HUES6 (cell line): Measurements from ENCODE around the gene ZRANB3.

Source experiments
- H3K27ac ChIP-seq: 2 replicates; pipeline ENCODE4 v1.7.0; 2013; ENCODE audit warnings: low read depth, mild to moderate bottlenecking, low read length, inconsistent platforms
- H3K27me3 ChIP-seq: 2 replicates; pipeline ENCODE4 v1.6.1; 2013; ENCODE audit warnings: low read length; ENCODE audit not compliant: control insufficient read depth, insufficient read depth
- H3K36me3 ChIP-seq: 2 replicates; pipeline ENCODE4 v1.6.1; 2013; ENCODE audit warnings: low read length; ENCODE audit not compliant: control insufficient read depth, insufficient read depth
- H3K4me1 ChIP-seq: 2 replicates; pipeline ENCODE4 v1.6.1; 2013; ENCODE audit warnings: low read length; ENCODE audit not compliant: control insufficient read depth, insufficient read depth
- H3K4me3 ChIP-seq: 2 replicates; pipeline ENCODE4 v1.5.1; 2013; ENCODE audit warnings: low read depth, low read length
- H3K9ac ChIP-seq: one replicate; pipeline ENCODE4 v1.6.1; 2013; ENCODE audit warnings: mild to moderate bottlenecking, low read length
- H3K9me3 ChIP-seq: 2 replicates; pipeline ENCODE4 v1.6.1; 2013; ENCODE audit warnings: low read depth, low read length; ENCODE audit not compliant: control insufficient read depth, insufficient read depth

The ZRANB3 gene

DNA sequence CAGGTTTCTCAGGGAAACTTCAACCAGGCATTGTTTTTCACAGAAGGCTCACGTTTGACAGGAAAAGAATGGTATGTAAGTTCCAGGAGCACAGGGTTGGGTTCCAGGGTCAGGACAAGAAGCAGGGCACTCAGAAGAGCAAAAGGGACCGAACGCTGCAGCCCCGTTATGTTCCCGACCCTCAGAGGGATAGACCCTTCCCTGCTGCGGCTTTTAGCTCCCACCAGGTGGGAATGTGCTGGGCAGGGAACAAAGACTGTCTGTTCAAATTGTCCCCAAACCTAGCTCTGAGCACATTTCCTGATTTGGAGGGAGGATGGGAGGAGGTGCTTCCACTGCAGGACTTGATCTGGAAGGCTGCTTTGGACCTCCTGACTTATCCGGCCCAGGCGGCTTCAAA is 348.8 kb downstream of the ZRANB3 start:
- H3K9me3 ChIP-seq, result peaks cover 5% of the 10 kb centered on the region; the same call in 1 of the 2 replicates
- H3K36me3 ChIP-seq, result no peaks in the 10 kb centered on the region; the same call in 1 of the 2 replicates
- no peak overlapping the region for H3K27ac ChIP-seq
- no peak overlapping the region for H3K9ac ChIP-seq
- no peaks in the 10 kb centered on the region for H3K4me1 ChIP-seq
- no peaks in the 10 kb centered on the region for H3K27me3 ChIP-seq
- no peak overlapping the region for H3K4me3 ChIP-seq

DNA sequence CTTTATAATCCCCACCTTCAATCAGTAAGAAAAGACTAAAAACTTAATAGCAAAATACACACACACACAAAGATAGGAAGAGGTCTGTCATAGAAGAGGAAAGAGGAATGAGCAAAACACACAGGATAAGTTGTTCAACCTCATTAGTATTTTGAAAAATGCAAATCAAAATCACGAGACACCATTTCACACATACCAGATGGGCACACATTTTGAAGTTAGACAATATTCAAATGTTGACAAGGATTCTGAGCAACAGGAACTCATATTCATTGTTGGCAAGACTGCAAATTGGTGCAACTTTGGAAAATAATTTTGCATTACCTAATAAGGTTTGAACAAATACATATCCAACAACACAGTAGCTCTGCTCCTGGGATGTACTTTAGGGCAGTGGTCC is 351.3 kb downstream of the ZRANB3 start:
- Histone ChIP-seq H3K9me3 (peaks cover 14% of the 10 kb centered on the region; the same call in 1 of the 2 replicates), H3K9ac (no peak overlapping the region), H3K27ac (no peak overlapping the region), H3K4me3 (no peak overlapping the region), H3K27me3 (no peaks in the 10 kb centered on the region), H3K36me3 (peaks cover 7% of the 10 kb centered on the region; the same call in 1 of the 2 replicates), H3K4me1 (no peaks in the 10 kb centered on the region)

DNA sequence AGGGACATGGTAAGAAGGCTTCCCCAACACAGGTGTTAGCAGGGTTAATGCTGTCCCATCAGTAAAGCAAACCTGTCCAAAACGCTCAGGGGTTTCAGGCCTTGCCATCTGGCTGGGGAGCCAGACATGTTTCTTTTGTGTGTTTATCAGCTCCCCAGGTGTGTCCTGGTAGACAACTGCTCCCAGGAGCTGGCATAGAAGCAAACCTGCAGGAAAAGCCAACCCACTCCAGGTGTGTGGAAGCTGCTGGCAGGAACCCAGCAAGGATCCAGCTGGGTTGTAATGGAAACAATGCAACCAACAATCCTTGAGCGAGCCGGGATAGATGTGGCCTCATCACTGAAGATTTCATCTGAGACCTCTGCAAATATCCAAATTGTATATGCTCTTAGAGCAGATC is 355.8 kb downstream of the ZRANB3 start:
- peaks cover 14% of the 10 kb centered on the region; the same call in 1 of the 2 replicates for H3K9me3 ChIP-seq
- no peaks in the 10 kb centered on the region for H3K27me3 ChIP-seq
- no peak overlapping the region for H3K27ac ChIP-seq
- no peaks in the 10 kb centered on the region for H3K4me1 ChIP-seq
- no peak overlapping the region for H3K4me3 ChIP-seq
- H3K9ac ChIP-seq, result no peak overlapping the region
- H3K36me3 ChIP-seq, result peaks cover 18% of the 10 kb centered on the region

DNA sequence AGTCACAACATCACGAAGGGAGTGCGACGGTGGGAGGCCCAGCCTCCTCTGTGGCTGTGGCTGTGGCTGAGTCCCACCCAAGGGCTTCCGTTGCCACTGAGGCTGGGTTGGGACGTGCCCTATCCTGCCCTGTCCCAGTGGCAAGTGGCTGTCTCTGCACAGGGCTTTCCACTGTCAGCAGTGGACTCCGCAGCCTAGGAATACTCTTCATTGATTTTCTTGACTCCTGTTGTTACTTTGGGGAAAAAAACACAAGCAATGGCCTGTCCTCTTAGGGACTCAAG is 356.3 kb downstream of the ZRANB3 start:
- no peak overlapping the region for H3K27ac ChIP-seq

DNA sequence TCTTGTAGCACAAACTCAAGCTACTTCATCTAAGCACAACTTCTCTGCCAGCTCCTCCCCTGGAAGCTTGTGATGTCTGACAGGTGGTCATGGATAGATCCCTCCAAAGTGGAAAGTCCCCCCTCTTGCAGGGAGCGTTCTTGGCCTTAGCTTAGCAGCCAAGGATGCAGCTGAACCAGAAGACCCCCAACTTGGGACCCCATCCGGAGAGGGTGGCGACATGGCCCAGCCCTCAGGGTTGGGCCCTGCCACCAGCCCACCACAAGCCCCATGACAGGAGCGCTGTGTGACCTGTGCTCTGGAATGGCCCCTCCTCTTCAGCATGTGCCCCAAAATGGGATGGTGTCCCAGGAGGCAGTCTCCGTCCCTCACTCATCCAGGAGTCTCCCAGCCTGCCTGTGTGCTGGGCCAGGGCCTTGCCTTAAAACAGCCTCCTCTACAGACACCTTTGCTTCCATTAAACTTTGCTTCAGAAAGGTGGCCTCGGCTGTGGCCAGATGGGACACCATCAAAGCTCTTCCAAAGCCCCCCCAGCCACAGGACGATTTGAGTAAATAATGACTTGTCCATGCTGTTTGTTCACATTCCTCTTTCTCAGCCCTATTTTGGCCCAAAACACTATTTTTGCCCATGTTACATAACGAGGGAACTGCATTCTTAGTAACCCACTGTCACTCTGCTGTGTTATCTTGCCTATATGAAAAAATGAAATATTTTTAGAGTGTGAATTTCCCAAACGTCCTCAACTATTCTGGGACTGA is 356.8 kb downstream of the ZRANB3 start:
- Histone ChIP-seq H3K9ac (no peak overlapping the region), H3K27me3 (no peaks in the 10 kb centered on the region), H3K36me3 (peaks cover 26% of the 10 kb centered on the region), H3K9me3 (peaks cover 14% of the 10 kb centered on the region; the same call in 1 of the 2 replicates), H3K4me3 (no peak overlapping the region), H3K4me1 (no peaks in the 10 kb centered on the region), H3K27ac (no peak overlapping the region)

More for the DNA sequence above, 356.3 kb downstream of the ZRANB3 start:
- Histone ChIP-seq H3K4me3 (no peak overlapping the region), H3K36me3 (peaks cover 21% of the 10 kb centered on the region), H3K9me3 (peaks cover 14% of the 10 kb centered on the region; the same call in 1 of the 2 replicates), H3K27me3 (no peaks in the 10 kb centered on the region), H3K4me1 (no peaks in the 10 kb centered on the region), H3K9ac (no peak overlapping the region)

DNA sequence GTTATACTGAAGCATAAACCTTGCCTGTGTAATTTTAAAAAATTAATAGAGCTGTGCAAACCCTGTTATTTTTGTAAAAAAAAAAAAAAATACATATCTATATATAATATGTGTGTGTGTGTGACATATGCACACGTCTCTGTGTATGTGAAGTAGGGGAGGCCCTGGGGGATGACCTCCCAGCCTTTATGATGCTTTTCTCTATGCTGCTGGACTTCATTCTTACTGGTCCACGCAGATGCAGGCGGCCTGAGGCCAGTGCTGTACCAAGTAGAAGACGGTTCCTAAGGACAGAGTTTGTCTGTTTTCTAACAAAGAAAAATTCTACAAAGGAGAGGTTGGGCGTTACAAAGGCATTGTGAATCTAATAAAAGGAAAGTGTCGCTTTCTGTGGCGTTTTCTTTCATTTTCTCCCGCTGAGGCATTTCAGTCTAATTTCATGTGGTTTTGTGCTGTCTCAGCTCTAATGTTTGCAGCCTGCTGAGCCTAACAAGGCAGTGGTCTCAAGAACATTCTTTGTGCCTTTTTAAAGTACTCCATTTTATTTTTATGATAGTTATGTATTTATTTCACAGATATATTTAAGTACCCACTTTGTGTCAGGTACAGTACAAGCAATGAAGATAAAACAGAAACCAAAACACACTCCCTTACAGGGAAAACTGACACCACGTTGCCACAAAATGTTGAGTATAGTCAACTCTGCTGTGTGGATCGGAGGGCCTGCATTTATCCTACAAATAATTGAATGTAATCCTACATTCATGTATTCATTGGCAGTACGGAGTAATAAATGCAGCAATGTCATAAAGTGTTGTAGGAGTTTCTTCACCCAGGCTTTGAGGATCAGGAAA is 360.9 kb downstream of the ZRANB3 start:
- Histone ChIP-seq H3K9me3 (no peaks in the 10 kb centered on the region), H3K27me3 (no peaks in the 10 kb centered on the region), H3K36me3 (peaks cover 45% of the 10 kb centered on the region), H3K4me1 (no peaks in the 10 kb centered on the region), H3K4me3 (no peak overlapping the region), H3K9ac (no peak overlapping the region), H3K27ac (no peak overlapping the region)

DNA sequence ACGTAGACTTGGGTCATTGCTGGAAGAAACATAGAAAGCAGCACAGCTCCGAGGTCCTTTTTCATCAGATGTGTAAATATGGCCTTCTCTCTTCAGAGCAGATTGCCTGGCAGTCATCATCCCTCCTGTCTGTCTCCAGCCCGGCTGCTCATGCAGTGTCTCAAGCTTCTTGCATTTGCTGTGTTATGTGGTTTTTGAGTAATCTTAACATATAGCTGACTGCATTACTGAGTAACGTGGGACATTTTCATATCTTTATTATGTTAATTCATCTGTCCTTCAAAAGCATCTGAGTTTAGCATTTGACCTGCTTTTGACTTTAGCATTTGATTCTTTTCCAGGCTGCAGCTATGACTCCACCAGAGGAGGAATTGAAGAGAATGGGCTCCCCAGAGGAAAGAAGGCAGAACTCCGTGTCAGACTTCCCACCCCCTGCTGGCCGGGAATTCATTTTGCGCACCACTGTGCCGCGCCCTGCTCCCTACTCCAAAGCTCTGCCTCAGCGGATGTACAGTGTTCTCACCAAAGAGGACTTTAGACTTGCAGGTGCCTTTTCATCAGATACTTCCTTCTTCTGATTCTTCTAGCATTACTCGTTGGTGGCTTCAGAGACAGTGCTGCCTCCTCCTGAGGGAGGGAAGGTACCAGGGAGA is 362.7 kb downstream of the ZRANB3 start:
- H3K36me3 ChIP-seq, result peaks cover 61% of the 10 kb centered on the region
- no peak overlapping the region for H3K4me3 ChIP-seq
- H3K27ac ChIP-seq, result no peak overlapping the region
- H3K4me1 ChIP-seq, result no peaks in the 10 kb centered on the region; the same call in 1 of the 2 replicates
- H3K27me3 ChIP-seq, result no peaks in the 10 kb centered on the region
- no peaks in the 10 kb centered on the region for H3K9me3 ChIP-seq
- no peak overlapping the region for H3K9ac ChIP-seq

DNA sequence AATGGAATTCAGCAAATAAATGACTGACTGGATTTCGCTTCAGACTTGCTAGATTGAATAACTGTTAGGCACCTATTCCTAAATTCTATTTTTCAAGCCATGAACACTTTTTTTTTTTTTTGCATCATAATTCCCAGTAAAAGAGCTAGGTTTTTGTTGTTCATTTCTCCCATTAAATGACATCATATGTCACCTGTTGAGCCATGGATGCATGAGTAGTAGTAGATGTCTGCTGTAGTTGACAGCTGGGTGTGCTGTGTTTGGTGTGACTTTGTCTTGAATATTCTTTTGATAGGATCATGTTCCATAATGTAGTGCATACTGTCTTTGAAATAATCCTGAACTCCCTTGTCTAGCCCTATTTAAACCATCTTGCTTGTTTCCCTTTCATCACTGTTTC is 363.7 kb downstream of the ZRANB3 start:
- Histone ChIP-seq H3K9ac (no peak overlapping the region), H3K4me1 (no peaks in the 10 kb centered on the region; the same call in 1 of the 2 replicates), H3K9me3 (no peaks in the 10 kb centered on the region), H3K4me3 (no peak overlapping the region), H3K27ac (no peak overlapping the region), H3K27me3 (no peaks in the 10 kb centered on the region), H3K36me3 (peaks cover 71% of the 10 kb centered on the region)

DNA sequence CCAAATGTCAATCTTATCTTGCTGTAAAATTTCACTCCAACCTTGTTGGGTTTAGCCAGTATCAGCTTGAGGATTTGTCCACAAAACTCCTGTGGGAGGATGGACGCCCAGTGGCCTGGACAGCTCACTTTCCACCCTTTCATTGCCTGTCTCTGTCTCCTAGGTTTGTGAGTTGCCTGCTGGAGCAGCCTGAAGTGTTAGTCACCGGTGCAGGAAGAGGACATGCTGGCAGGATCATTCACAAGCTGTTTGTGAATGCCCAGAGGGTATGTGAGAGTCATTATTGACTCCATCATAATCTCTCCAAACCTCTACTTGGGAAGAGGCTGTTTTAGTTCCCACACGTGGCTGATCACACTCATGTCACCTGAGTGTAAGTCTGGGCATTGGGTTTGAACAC is 366.6 kb downstream of the ZRANB3 start:
- no peaks in the 10 kb centered on the region; the same call in 1 of the 2 replicates for H3K4me1 ChIP-seq
- no peak overlapping the region for H3K4me3 ChIP-seq
- H3K36me3 ChIP-seq, result peaks cover 54% of the 10 kb centered on the region
- no peaks in the 10 kb centered on the region for H3K9me3 ChIP-seq
- no peak overlapping the region for H3K9ac ChIP-seq
- H3K27me3 ChIP-seq, result no peaks in the 10 kb centered on the region
- no peak overlapping the region for H3K27ac ChIP-seq

DNA sequence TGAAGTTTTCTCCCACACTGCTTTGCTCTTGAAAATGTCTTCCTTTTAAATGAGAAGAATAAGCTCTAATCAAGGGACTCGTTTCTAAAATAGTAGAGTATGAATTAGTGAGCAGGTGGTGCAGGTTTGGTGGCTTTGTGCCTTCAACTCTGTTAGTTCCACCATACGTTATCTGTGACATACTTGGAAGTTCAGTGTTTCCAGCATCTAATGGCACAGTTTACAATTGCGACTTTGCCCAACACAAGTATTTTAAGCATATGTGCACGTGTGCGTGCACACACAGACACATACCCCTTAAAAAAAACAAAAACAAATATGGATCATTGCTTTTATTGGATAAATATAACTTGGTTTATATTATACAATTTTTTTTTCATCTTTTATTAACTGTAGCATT is 367.1 kb downstream of the ZRANB3 start:
- no peaks in the 10 kb centered on the region for H3K9me3 ChIP-seq
- no peaks in the 10 kb centered on the region; the same call in 1 of the 2 replicates for H3K4me1 ChIP-seq
- H3K27ac ChIP-seq, result no peak overlapping the region
- H3K27me3 ChIP-seq, result no peaks in the 10 kb centered on the region
- H3K4me3 ChIP-seq, result no peak overlapping the region
- no peak overlapping the region for H3K9ac ChIP-seq
- peaks cover 53% of the 10 kb centered on the region for H3K36me3 ChIP-seq

DNA sequence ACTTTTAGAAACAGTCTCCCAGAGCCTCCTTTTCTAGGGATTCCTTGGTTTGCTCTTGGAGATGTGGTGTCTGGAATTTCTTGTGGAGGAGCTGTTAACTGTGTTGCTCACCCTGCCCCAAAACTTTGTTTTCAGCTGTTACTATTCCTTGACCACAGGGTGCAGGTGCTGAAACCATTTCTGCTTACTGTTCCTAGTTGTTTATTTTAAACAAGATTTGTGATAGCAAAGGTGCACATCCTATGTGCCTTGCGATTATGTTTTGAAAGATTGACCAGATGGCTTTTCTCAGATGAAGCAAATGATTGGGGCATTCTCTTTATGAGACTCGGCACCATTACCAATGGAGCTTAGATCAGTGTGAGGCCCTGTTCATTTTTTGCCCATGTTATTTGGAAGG is 367.7 kb downstream of the ZRANB3 start:
- Histone ChIP-seq H3K36me3 (peaks cover 49% of the 10 kb centered on the region), H3K9me3 (no peaks in the 10 kb centered on the region), H3K9ac (no peak overlapping the region), H3K4me3 (no peak overlapping the region), H3K4me1 (no peaks in the 10 kb centered on the region; the same call in 1 of the 2 replicates), H3K27ac (no peak overlapping the region), H3K27me3 (no peaks in the 10 kb centered on the region)
